Measurements from ENCODE around the gene BLOC1S6. TPM values are rescaled to one million over a fixed set of nuclear protein-coding genes. Genes with fewer than 3 reads are reported as not detected.

BLOC1S6 gene
- total RNA-seq, 2 experiments from 2014 or later = 68.5 TPM

- H3K27me3 Mint-ChIP-seq = no peaks in the 10 kb centered on the region
- H3K4me3 Mint-ChIP-seq = peak overlapping the region; percentile 99
- POLR2A ChIA-PET = interaction anchor here (1.0 to 3.3 kb wide), 15 partner anchors 15 to 425 kb away, joined by 3 to 74 read pairs (median 7); partner anchors contain the start of gene SQOR
- Histone ChIP-seq H3K27ac (ENCODE audit: low read depth in 1 of 2, low read length in 2 of 2) (peak overlapping the region; percentile 95 to 99), H3K27me3 (ENCODE audit: control insufficient read depth in 1 of 2, insufficient read depth in 2 of 2, low read length in 2 of 2) (no peaks in the 10 kb centered on the region), H3K36me3 (ENCODE audit: insufficient read depth, low read length) (peaks cover 8% of the 10 kb centered on the region), H3K4me3 (ENCODE audit: low read length) (peak overlapping the region; percentile 94), H3K4me1 (ENCODE audit: insufficient read depth, low read length) (peaks cover 21% of the 10 kb centered on the region), H3K9me3 (ENCODE audit: control insufficient read depth in 1 of 2, insufficient read depth in 1 of 2, low read length in 2 of 2) (no peaks in the 10 kb centered on the region)
- peak overlapping the region; percentile 100 for H3K27ac Mint-ChIP-seq
- TF ChIP-seq, protein P1, sequence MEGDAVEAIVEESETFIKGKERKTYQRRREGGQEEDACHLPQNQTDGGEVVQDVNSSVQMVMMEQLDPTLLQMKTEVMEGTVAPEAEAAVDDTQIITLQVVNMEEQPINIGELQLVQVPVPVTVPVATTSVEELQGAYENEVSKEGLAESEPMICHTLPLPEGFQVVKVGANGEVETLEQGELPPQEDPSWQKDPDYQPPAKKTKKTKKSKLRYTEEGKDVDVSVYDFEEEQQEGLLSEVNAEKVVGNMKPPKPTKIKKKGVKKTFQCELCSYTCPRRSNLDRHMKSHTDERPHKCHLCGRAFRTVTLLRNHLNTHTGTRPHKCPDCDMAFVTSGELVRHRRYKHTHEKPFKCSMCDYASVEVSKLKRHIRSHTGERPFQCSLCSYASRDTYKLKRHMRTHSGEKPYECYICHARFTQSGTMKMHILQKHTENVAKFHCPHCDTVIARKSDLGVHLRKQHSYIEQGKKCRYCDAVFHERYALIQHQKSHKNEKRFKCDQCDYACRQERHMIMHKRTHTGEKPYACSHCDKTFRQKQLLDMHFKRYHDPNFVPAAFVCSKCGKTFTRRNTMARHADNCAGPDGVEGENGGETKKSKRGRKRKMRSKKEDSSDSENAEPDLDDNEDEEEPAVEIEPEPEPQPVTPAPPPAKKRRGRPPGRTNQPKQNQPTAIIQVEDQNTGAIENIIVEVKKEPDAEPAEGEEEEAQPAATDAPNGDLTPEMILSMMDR (IDR thresholded peaks at IDR 0.05) = no peak
- ATAC-seq (ENCODE audit: poor library complexity) (no peak), DNase-seq (no peak)
- intact Hi-C loops (cut with DNase I, micrococcal nuclease) = loop anchor here (1.0 to 10.0 kb wide), 6 partner anchors 49 to 423 kb away; partner anchors contain the start of gene SLC30A4 (in 2 of the 2)
- H3K9me3 Mint-ChIP-seq = no peaks in the 10 kb centered on the region
- peaks cover 49% of the 10 kb centered on the region for H3K4me1 Mint-ChIP-seq (ENCODE audit: low read depth)
- CTCF ChIA-PET = interaction anchor here (0.9 to 2.7 kb wide), 4 partner anchors 15 to 67 kb away, joined by 3 to 7 read pairs (median 4); no protein-coding TSS in a partner anchor
- H3K36me3 Mint-ChIP-seq (ENCODE audit: low read depth) = peaks cover 31% of the 10 kb centered on the region
Observed at GRCh38 chr15:45587863-45588170, 638 bp downstream of the BLOC1S6 start.

GRCh38 chr15:45588219-45588875 lies 1.2 kb downstream of the BLOC1S6 start:
- ChIA-PET POLR2A (interaction anchor here (1.0 to 3.3 kb wide), 11 partner anchors 15 to 425 kb away, joined by 3 to 74 read pairs (median 8); partner anchors contain the start of gene SQOR), CTCF (interaction anchor here (0.9 to 2.7 kb wide), 2 partner anchors 19 to 23 kb away, joined by 3 to 7 read pairs; no protein-coding TSS in a partner anchor)

DNA sequence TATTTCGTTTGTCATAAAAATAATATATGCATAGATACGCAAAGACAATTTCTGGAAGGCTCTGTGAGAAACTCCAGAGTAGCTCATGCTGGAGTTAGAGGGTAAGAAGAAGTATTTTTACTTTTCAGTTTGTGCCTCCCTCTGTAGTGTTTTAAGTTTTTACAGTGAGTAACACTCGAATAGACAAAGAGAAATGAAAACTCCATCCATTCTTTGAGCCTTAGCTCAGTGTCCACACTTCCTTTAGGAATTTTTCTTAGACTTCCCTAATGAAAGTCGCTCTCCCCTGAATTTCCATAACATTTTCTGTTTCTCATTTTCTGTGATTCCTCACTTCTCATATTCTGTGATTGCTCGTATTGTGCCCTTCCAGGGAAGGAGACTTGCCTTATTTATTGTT lies 2.1 kb downstream of the BLOC1S6 start:
- Mint-ChIP-seq H3K4me1 (ENCODE audit: low read depth) (peaks cover 57% of the 10 kb centered on the region), H3K27me3 (no peaks in the 10 kb centered on the region), H3K27ac (peak overlapping the region; percentile 100), H3K9me3 (no peaks in the 10 kb centered on the region), H3K4me3 (peak overlapping the region; percentile 99), H3K36me3 (ENCODE audit: low read depth) (peaks cover 44% of the 10 kb centered on the region)
- H3K4me3 ChIP-seq (ENCODE audit: low read length) = no peak overlapping the region
- H3K27me3 ChIP-seq (ENCODE audit: control insufficient read depth in 1 of 2, insufficient read depth in 2 of 2, low read length in 2 of 2) = no peaks in the 10 kb centered on the region
- POLR2A ChIA-PET = interaction anchor here (3.3 kb wide), 1 partner anchor 187 kb away, joined by 74 read pairs; a partner anchor contains a TSS
- intact Hi-C loops (cut with DNase I, micrococcal nuclease) = loop anchor here (5.0 to 10.0 kb wide), 3 partner anchors 64 to 424 kb away; partner anchors contain the start of gene SLC30A4 (in 1 of the 2)
- no peak overlapping the region for H3K27ac ChIP-seq (ENCODE audit: low read depth in 1 of 2, low read length in 2 of 2)
- H3K4me1 ChIP-seq (ENCODE audit: insufficient read depth, low read length) = peaks cover 21% of the 10 kb centered on the region
- TF ChIP-seq, protein P1 (IDR thresholded peaks at IDR 0.05) = no peak
- ATAC-seq (ENCODE audit: poor library complexity) (no peak), DNase-seq (no peak)
- H3K9me3 ChIP-seq (ENCODE audit: control insufficient read depth in 1 of 2, insufficient read depth in 1 of 2, low read length in 2 of 2) = no peaks in the 10 kb centered on the region
- H3K36me3 ChIP-seq (ENCODE audit: insufficient read depth, low read length) = peaks cover 17% of the 10 kb centered on the region
- CTCF ChIA-PET = no interaction called here

More at GRCh38 chr15:45588219-45588875, 1.2 kb downstream of the BLOC1S6 start:
- peak overlapping the region in 1 of 2 donors; percentile 99 for H3K27ac ChIP-seq (ENCODE audit: low read depth in 1 of 2, low read length in 2 of 2)
- Mint-ChIP-seq H3K27me3 (no peaks in the 10 kb centered on the region), H3K9me3 (no peaks in the 10 kb centered on the region), H3K4me1 (ENCODE audit: low read depth) (peaks cover 50% of the 10 kb centered on the region), H3K27ac (peak overlapping the region; percentile 100), H3K36me3 (ENCODE audit: low read depth) (peaks cover 35% of the 10 kb centered on the region), H3K4me3 (peak overlapping the region; percentile 99)
- DNase-seq = peak in 1 of 14 experiments; percentile 19
- TF ChIP-seq, protein P1 (IDR thresholded peaks at IDR 0.05) = no peak
- H3K9me3 ChIP-seq (ENCODE audit: control insufficient read depth in 1 of 2, insufficient read depth in 1 of 2, low read length in 2 of 2) = no peaks in the 10 kb centered on the region
- intact Hi-C loops (cut with DNase I, micrococcal nuclease) = loop anchor here (5.0 to 10.0 kb wide), 3 partner anchors 64 to 424 kb away; partner anchors contain the start of gene SLC30A4 (in 1 of the 2)
- no peak for ATAC-seq (ENCODE audit: poor library complexity)
- peaks cover 21% of the 10 kb centered on the region for H3K4me1 ChIP-seq (ENCODE audit: insufficient read depth, low read length)
- no peaks in the 10 kb centered on the region for H3K27me3 ChIP-seq (ENCODE audit: control insufficient read depth in 1 of 2, insufficient read depth in 2 of 2, low read length in 2 of 2)
- H3K36me3 ChIP-seq (ENCODE audit: insufficient read depth, low read length) = peaks cover 11% of the 10 kb centered on the region
- H3K4me3 ChIP-seq (ENCODE audit: low read length) = peak overlapping the region; percentile 94
